HepG2 (cell line): ENCODE results near the gene ZFP36L2.

Source experiments
- ARNTL ChIP-seq: sonication (generic); formaldehyde crosslinking; IDR thresholded peaks from 2 replicates; pipeline ENCODE4 v1.4.0; 2020; ENCODE audit warnings: mild to moderate bottlenecking, missing genetic modification reagents
- ATF3 ChIP-seq: sonication (generic); formaldehyde crosslinking; IDR thresholded peaks from 2 replicates; pipeline ENCODE4 v1.4.0; 2020; ENCODE audit warnings: missing genetic modification reagents
- BHLHE40 ChIP-seq: IDR thresholded peaks from 2 replicates; pipeline ENCODE4 v1.6.1; 2011; ENCODE audit warnings: low read length, improper control_type of control experiment
- CTCF ChIP-seq: sonication (generic); formaldehyde crosslinking; IDR thresholded peaks from 2 replicates; pipeline ENCODE4 v1.5.0; 2020; ENCODE audit warnings: mild to moderate bottlenecking, missing genetic modification reagents, moderate library complexity
- DR1 ChIP-seq: sonication (generic); formaldehyde crosslinking; IDR thresholded peaks from 2 replicates; pipeline ENCODE4 v1.8.0; 2021; ENCODE audit warnings: mild to moderate bottlenecking, missing genetic modification reagents, inconsistent platforms
- GMEB2 ChIP-seq: IDR thresholded peaks from 2 replicates; pipeline ENCODE4 v1.6.1; 2016; ENCODE audit warnings: missing biosample characterization, missing genetic modification reagents, low read depth
- HOXA3 ChIP-seq: sonication (generic); formaldehyde crosslinking; IDR thresholded peaks from 2 replicates; pipeline ENCODE4 v1.5.0; 2020; ENCODE audit warnings: missing genetic modification reagents
- IKZF1 ChIP-seq: fragments of 450-650 bp; IDR thresholded peaks from 2 replicates; pipeline ENCODE4 v1.7.1; 2016
- MAFK ChIP-seq, 2 experiments: IDR thresholded peaks in 1 of 2; conservative IDR thresholded peaks in 1 of 2; 2 replicates each; pipeline ENCODE4 v1.6.1; 2011; ENCODE audit warnings: improper control_type of control experiment in 2 of 2, low read length in 2 of 2
- NR3C1 ChIP-seq: sonication (generic); formaldehyde crosslinking; IDR thresholded peaks from 2 replicates; pipeline ENCODE4 v1.4.0; 2020; ENCODE audit warnings: missing genetic modification reagents
- YY1 ChIP-seq: IDR thresholded peaks from 2 replicates; pipeline ENCODE4 v1.6.1; 2011; ENCODE audit warnings: low read length, low read depth, moderate library complexity, mild to moderate bottlenecking; ENCODE audit not compliant: insufficient read depth, insufficient replicate concordance
- ZBTB2 ChIP-seq: sonication (generic); formaldehyde crosslinking; IDR thresholded peaks from 2 replicates; pipeline ENCODE4 v1.8.0; 2022; ENCODE audit warnings: low read depth, missing genetic modification reagents
- ZNF740 ChIP-seq: sonication (generic); formaldehyde crosslinking; IDR thresholded peaks from 2 replicates; pipeline ENCODE4 v1.4.0; 2020; ENCODE audit warnings: missing genetic modification reagents

GRCh38 chr2:43258547-43259156, 32.2 kb upstream of the ZFP36L2 start:
- TF ChIP-seq GMEB2 (no peak), BHLHE40 (no peak), ATF3 (CRISPR knock-in tag) (0 out of 2 replicates have a peak, but pooled peaks have one; percentile 36), CTCF (CRISPR knock-in tag) (no peak), MAFK (conservative IDR thresholded peaks at IDR 0.05 in 1 of 2, IDR thresholded peaks at IDR 0.05 in 1 of 2; ENCODE audit: low read length in 2 of 2) (no peak), DR1 (CRISPR knock-in tag) (no peak), YY1 (no peak), ZBTB2 (no peak), IKZF1 (no peak), HOXA3 (peak; percentile 29; the same call in 1 of the 2 replicates), ZNF740 (no peak), ARNTL (CRISPR knock-in tag) (no peak), NR3C1 (CRISPR knock-in tag) (no peak)
